Testis (tissue), 2 donors: ENCODE measurements around the gene PLCD4.

ENCODE experiments used
- CTCF ChIP-seq, 3 experiments: fragments of 450-650 bp in 2 of 3; fragments of 200-600 bp in 1 of 3; sonication (generic) in 1 of 3; IDR thresholded peaks; one replicate each; pipeline ENCODE4 v1.5.1; 2016 to 2019; ENCODE audit warnings: antibody characterized with exemption in 3 of 3, mild to moderate bottlenecking in 2 of 3, moderate library complexity in 1 of 3
- POLR2A ChIP-seq: fragments of 450-650 bp; IDR thresholded peaks from one replicate; pipeline ENCODE4 v1.6.1; 2017; ENCODE audit warnings: antibody characterized with exemption, mild to moderate bottlenecking, moderate library complexity

- no peak for TF ChIP-seq CTCF (IDR thresholded peaks at IDR 0.05)
- TF ChIP-seq POLR2A = no peak
Observed at GRCh38 chr2:218648787-218649100, 41.0 kb downstream of the PLCD4 start.
